B cell (primary cell): ENCODE data around the gene TSPAN31. TPM values are rescaled to one million over a fixed set of nuclear protein-coding genes. Genes with fewer than 3 reads are reported as not detected.

Experiments used
- ATAC-seq: fragments of 200-7000 bp; cut with Tn5 transposase; one replicate; pipeline ENCODE4 v1.10.0; 2021; ENCODE audit warnings: low read depth, mild to moderate bottlenecking, moderate number of reproducible peaks, moderate library complexity
- CTCF ChIA-PET: fragments of 350-600 bp; sonication (Branson Sonifier 250); formaldehyde crosslinking; loops from one replicate; lab custom pipeline; 2021; ENCODE audit warnings: antibody characterized with exemption, inconsistent platforms; lab: Charles Lee
- POLR2A ChIA-PET: fragments of 350-600 bp; sonication (Branson Sonifier 250); formaldehyde crosslinking; loops from one replicate; lab custom pipeline; 2021; ENCODE audit warnings: antibody characterized with exemption; lab: Charles Lee
- DNase-seq: peaks from one replicate; pipeline ENCODE4 v3.0.0; 2013
- H2AFZ ChIP-seq: 2 replicates; pipeline ENCODE4 v1.6.1; 2012; ENCODE audit warnings: mild to moderate bottlenecking, low read depth, low read length; ENCODE audit not compliant: insufficient read depth, poor library complexity, severe bottlenecking
- H3K27ac ChIP-seq, 2 donors: 1 replicate in 1 of 2; 2 replicates in 1 of 2; pipeline ENCODE4 v1.5.1; 2012 to 2013; ENCODE audit warnings: low read length in 2 of 2, mild to moderate bottlenecking in 2 of 2, moderate library complexity in 1 of 2
- H3K27me3 ChIP-seq, 4 experiments: fragments of 200-600 bp in 1 of 4; sonication (generic) in 1 of 4; replicated peaks in 1 of 4; 1 replicate in 2 of 4; 2 replicates in 2 of 4; pipeline versions ENCODE4 v1.6.1 to v1.7.0; 2013 to 2016; ENCODE audit warnings: low read length in 3 of 4, mild to moderate bottlenecking in 2 of 4, mixed read lengths in 1 of 4, moderate library complexity in 1 of 4; ENCODE audit not compliant: insufficient read depth in 4 of 4, control insufficient read depth in 3 of 4; ENCODE audit errors: control extremely low read depth in 1 of 4
- H3K36me3 ChIP-seq, 2 experiments: replicated peaks in 1 of 2; 1 replicate in 1 of 2; 2 replicates in 1 of 2; pipeline versions ENCODE4 v1.6.1 to v1.7.1; 2013; ENCODE audit warnings: low read length in 1 of 2; ENCODE audit not compliant: insufficient read depth in 2 of 2, control insufficient read depth in 1 of 2; ENCODE audit errors: control extremely low read depth in 1 of 2, extremely low read depth in 1 of 2
- H3K4me1 ChIP-seq, 2 donors: fragments of 200-600 bp in 1 of 2; sonication (generic) in 1 of 2; 1 replicate in 1 of 2; 2 replicates in 1 of 2; pipeline versions ENCODE4 v1.5.1 to v1.6.1; 2013 to 2017; ENCODE audit warnings: low read length in 2 of 2; ENCODE audit not compliant: control insufficient read depth in 2 of 2, insufficient read depth in 2 of 2
- H3K4me2 ChIP-seq: replicated peaks from 2 replicates; pipeline ENCODE3; 2012; ENCODE audit warnings: mild to moderate bottlenecking, low read depth, low read length; ENCODE audit not compliant: poor library complexity, severe bottlenecking
- H3K4me3 ChIP-seq, 5 experiments: fragments of 200-600 bp in 1 of 5; sonication (generic) in 1 of 5; 1 replicate in 3 of 5; 2 replicates in 2 of 5; pipeline versions ENCODE4 v1.5.1 to v1.7.0; 2011 to 2016; ENCODE audit warnings: low read length in 4 of 5, mild to moderate bottlenecking in 4 of 5, low read depth in 2 of 5, control low read depth in 1 of 5, moderate library complexity in 1 of 5; ENCODE audit not compliant: insufficient read depth in 1 of 5; ENCODE audit errors: control extremely low read depth in 1 of 5, extremely low read depth in 1 of 5
- H3K79me2 ChIP-seq: fragments of 200-600 bp; sonication (generic); one replicate; pipeline ENCODE4 v1.6.0; 2016; ENCODE audit warnings: low read length; ENCODE audit not compliant: control insufficient read depth, insufficient read depth
- H3K9ac ChIP-seq: fragments of 200-600 bp; sonication (generic); 2 replicates; pipeline ENCODE4 v1.6.1; 2017; ENCODE audit warnings: mild to moderate bottlenecking, low read length, moderate library complexity
- H3K9me3 ChIP-seq, 3 donors: one replicate each; pipeline versions ENCODE4 v1.6.1 to v1.7.1; 2013; ENCODE audit warnings: low read length in 2 of 3; ENCODE audit not compliant: control insufficient read depth in 2 of 3, insufficient read depth in 1 of 3; ENCODE audit errors: control extremely low read depth in 1 of 3
- H4K20me1 ChIP-seq: 2 replicates; pipeline ENCODE4 v1.6.0; 2012; ENCODE audit warnings: mild to moderate bottlenecking, low read length; ENCODE audit not compliant: insufficient read depth, control insufficient read depth, poor library complexity, severe bottlenecking
- H3K27ac Mint-ChIP-seq: one replicate; pipeline ENCODE4 v1.8.0; 2021; ENCODE audit warnings: mixed read lengths
- H3K27me3 Mint-ChIP-seq: one replicate; pipeline ENCODE4 v1.8.0; 2021; ENCODE audit warnings: mixed read lengths
- H3K4me1 Mint-ChIP-seq: one replicate; pipeline ENCODE4 v1.8.0; 2021; ENCODE audit warnings: mixed read lengths
- H3K4me3 Mint-ChIP-seq: one replicate; pipeline ENCODE4 v1.8.0; 2021; ENCODE audit warnings: mixed read lengths
- H3K9me3 Mint-ChIP-seq: one replicate; pipeline ENCODE4 v1.8.0; 2022; ENCODE audit warnings: mixed read lengths; ENCODE audit not compliant: insufficient read depth
- CTCF ChIP-seq: fragments of 200-600 bp; IDR thresholded peaks from one replicate; pipeline ENCODE4 v1.8.0; 2022; ENCODE audit warnings: antibody characterized with exemption, mild to moderate bottlenecking
- EZH2 ChIP-seq: IDR thresholded peaks from 2 replicates; pipeline ENCODE4 v1.6.1; 2012; ENCODE audit warnings: borderline replicate concordance, low read depth, mild to moderate bottlenecking, moderate library complexity, low read length; ENCODE audit not compliant: insufficient read depth, poor library complexity, severe bottlenecking
- WGBS: methylation state at CpG from one replicate; pipeline ENCODE4 v1.1.5; 2013; ENCODE audit warnings: missing lambda C conversion rate; ENCODE audit not compliant: insufficient coverage; 5-methylcytosine and 5-hydroxymethylcytosine counted together
- intact Hi-C: fragments of 100-400 bp; cut with micrococcal nuclease; formaldehyde crosslinking; loops from one replicate; pipeline ENCODE4 v1.10.0; 2022
- polyA plus RNA-seq: library from polyadenylated mRNA; depleted of rRNA; stranded (reverse); fragments of >200 nt; gene quantifications from 2 replicates; pipeline ENCODE4 v1.2.3, GENCODE V29; 2012
- total RNA-seq, 2 donors: library from RNA; stranded (reverse); fragments of 120-200 nt in 1 of 2; gene quantifications; 1 replicate in 1 of 2; 2 replicates in 1 of 2; pipeline versions ENCODE4 v1.2.3 to v1.2.4, GENCODE V29; 2013 to 2022

The TSPAN31 gene
- total and polyA plus RNA-seq, 2 donors (not counting 1 experiment from before 2014, with no cell fraction given), result 24.0 to 29.6 TPM

- intact Hi-C loops, result no loop called here
- H3K36me3 ChIP-seq, result no peaks in the 10 kb centered on the region
- peak overlapping the region; percentile 59 to 81 for H3K27ac ChIP-seq
- H3K9ac ChIP-seq, result peak overlapping the region; percentile 93
- Mint-ChIP-seq H3K4me3 (peak overlapping the region; percentile 96), H3K27me3 (peaks cover 4% of the 10 kb centered on the region), H3K9me3 (no peaks in the 10 kb centered on the region), H3K27ac (peak overlapping the region; percentile 91), H3K4me1 (peaks cover 21% of the 10 kb centered on the region)
- peak overlapping the region; percentile 70 to 96 (median 91) for H3K4me3 ChIP-seq
- H3K4me1 ChIP-seq, result peaks cover 20 to 29% of the 10 kb centered on the region in 2 donors
- peaks cover 0 to 5% (median 0%) of the 10 kb centered on the region in 3 donors for H3K9me3 ChIP-seq
- peak overlapping the region; percentile 94 for H3K4me2 ChIP-seq
- ATAC-seq (peak; percentile 67), DNase-seq (no peak)
- WGBS, result 2% methylated on average over 11 of the region's 16 CpGs
- H3K27me3 ChIP-seq, result peaks cover 0 to 14% (median 13%) of the 10 kb centered on the region in 4 experiments
- peak overlapping the region; percentile 83 for H2AFZ ChIP-seq
- no peaks in the 10 kb centered on the region for H3K79me2 ChIP-seq
- no peak for TF ChIP-seq EZH2
- no peak for TF ChIP-seq CTCF
- ChIA-PET POLR2A (interaction anchor here (1.0 kb wide), 1 partner anchor 12 kb away, joined by 5 read pairs; no protein-coding TSS in a partner anchor), CTCF (interaction anchor here (1.0 to 1.8 kb wide), 4 partner anchors 11 to 17 kb away, joined by 3 to 9 read pairs (median 6); partner anchors contain the start of gene TSFM)
- no peaks in the 10 kb centered on the region for H4K20me1 ChIP-seq
These were observed 26.5 kb downstream of the TSPAN31 start for GRCh38 chr12:57771236-57771872.
